Measurements from ENCODE around the gene MPP7.

Gene MPP7

GRCh38 chr10:28276384-28276783 lies 26.5 kb downstream of the MPP7 start:
- TF ChIP-seq REST (IDR thresholded peaks at IDR 0.05; ENCODE audit: low read depth) (no peak), CEBPB (IDR thresholded peaks at IDR 0.05) (no peak), MAX (IDR thresholded peaks at IDR 0.05) (no peak), CREB1 (IDR thresholded peaks at IDR 0.05; ENCODE audit: low read depth) (no peak), RAD21 (IDR thresholded peaks at IDR 0.05; ENCODE audit: low read depth) (no peak), EP300 (IDR thresholded peaks at IDR 0.05; ENCODE audit: borderline replicate concordance) (no peak)

GRCh38 chr10:28274475-28274874 lies 28.4 kb downstream of the MPP7 start:
- TF ChIP-seq ZBTB7A (IDR thresholded peaks at IDR 0.05; ENCODE audit: low read depth) (no peak), NFIC (IDR thresholded peaks at IDR 0.05) (no peak), MAX (IDR thresholded peaks at IDR 0.05) (no peak), FOXM1 (IDR thresholded peaks at IDR 0.05; ENCODE audit: borderline replicate concordance, low read depth) (no peak), EGR1 (IDR thresholded peaks at IDR 0.05) (no peak), EP300 (IDR thresholded peaks at IDR 0.05; ENCODE audit: borderline replicate concordance) (no peak), CEBPB (IDR thresholded peaks at IDR 0.05) (no peak), CREB1 (IDR thresholded peaks at IDR 0.05; ENCODE audit: low read depth) (no peak), USF1 (IDR thresholded peaks at IDR 0.05) (no peak), TCF12 (IDR thresholded peaks at IDR 0.05; ENCODE audit: low read depth) (no peak)

- TF ChIP-seq REST (IDR thresholded peaks at IDR 0.05; ENCODE audit: low read depth): no peak
- no peak for TF ChIP-seq TEAD4 (IDR thresholded peaks at IDR 0.05)
- TF ChIP-seq FOXM1 (IDR thresholded peaks at IDR 0.05; ENCODE audit: borderline replicate concordance, low read depth): no peak
- no peak for TF ChIP-seq TCF12 (IDR thresholded peaks at IDR 0.05; ENCODE audit: low read depth)
- TF ChIP-seq EP300 (IDR thresholded peaks at IDR 0.05; ENCODE audit: borderline replicate concordance): no peak
- TF ChIP-seq TAF1 (IDR thresholded peaks at IDR 0.05; ENCODE audit: low read depth): no peak
- TF ChIP-seq YY1 (IDR thresholded peaks at IDR 0.05; ENCODE audit: low read depth): no peak
- no peak for TF ChIP-seq RAD21 (IDR thresholded peaks at IDR 0.05; ENCODE audit: low read depth)
- TF ChIP-seq ZBTB7A (IDR thresholded peaks at IDR 0.05; ENCODE audit: low read depth): no peak
- TF ChIP-seq MAX (IDR thresholded peaks at IDR 0.05): no peak
- no peak for TF ChIP-seq NFIC (IDR thresholded peaks at IDR 0.05)
- no peak for TF ChIP-seq USF1 (IDR thresholded peaks at IDR 0.05)
Measured at GRCh38 chr10:28273343-28273742, 29.5 kb downstream of the MPP7 start.

GRCh38 chr10:28269842-28270456 lies 32.9 kb downstream of the MPP7 start:
- no peak for TF ChIP-seq EGR1 (IDR thresholded peaks at IDR 0.05)
- TF ChIP-seq MAX (IDR thresholded peaks at IDR 0.05): no peak
- no peak for TF ChIP-seq CEBPB (IDR thresholded peaks at IDR 0.05)
- TF ChIP-seq ZBTB7A (IDR thresholded peaks at IDR 0.05; ENCODE audit: low read depth): no peak
- TF ChIP-seq YY1 (IDR thresholded peaks at IDR 0.05; ENCODE audit: low read depth): no peak
- no peak for TF ChIP-seq EP300 (IDR thresholded peaks at IDR 0.05; ENCODE audit: borderline replicate concordance)
- no peak for TF ChIP-seq TAF1 (IDR thresholded peaks at IDR 0.05; ENCODE audit: low read depth)

- TF ChIP-seq TAF1 (IDR thresholded peaks at IDR 0.05; ENCODE audit: low read depth) (no peak), RAD21 (IDR thresholded peaks at IDR 0.05; ENCODE audit: low read depth) (no peak), EP300 (IDR thresholded peaks at IDR 0.05; ENCODE audit: borderline replicate concordance) (no peak), YY1 (IDR thresholded peaks at IDR 0.05; ENCODE audit: low read depth) (no peak), CREB1 (IDR thresholded peaks at IDR 0.05; ENCODE audit: low read depth) (no peak), ZBTB7A (IDR thresholded peaks at IDR 0.05; ENCODE audit: low read depth) (no peak), USF1 (IDR thresholded peaks at IDR 0.05) (no peak), MAX (IDR thresholded peaks at IDR 0.05) (no peak), EGR1 (IDR thresholded peaks at IDR 0.05) (no peak), REST (IDR thresholded peaks at IDR 0.05; ENCODE audit: low read depth) (no peak), TCF12 (IDR thresholded peaks at IDR 0.05; ENCODE audit: low read depth) (no peak)
Measured at GRCh38 chr10:28266449-28267224, 36.2 kb downstream of the MPP7 start.

Measured in Ishikawa (cell line).